Umbilical cord (tissue), 2 donors: ENCODE measurements around the gene LHFPL5. TPM values are rescaled to one million over a fixed set of nuclear protein-coding genes. Genes with fewer than 3 reads are reported as not detected.
A peak's percentile ranks its signal among the peaks of the same experiment; 100 is the strongest.

ENCODE experiments used
- DNase-seq: peaks from one replicate; pipeline ENCODE4 v3.0.0-alpha.2; 2015; ENCODE audit warnings: low spot score
- total RNA-seq: library from RNA; depleted of rRNA; stranded (reverse); fragments of >200 nt; gene quantifications from one replicate; pipeline ENCODE4 v1.2.3, GENCODE V29; 2014; ENCODE audit warnings: low replicate concordance; ENCODE audit not compliant: insufficient read depth

Gene LHFPL5
- 0.24 TPM for total RNA-seq

DNA sequence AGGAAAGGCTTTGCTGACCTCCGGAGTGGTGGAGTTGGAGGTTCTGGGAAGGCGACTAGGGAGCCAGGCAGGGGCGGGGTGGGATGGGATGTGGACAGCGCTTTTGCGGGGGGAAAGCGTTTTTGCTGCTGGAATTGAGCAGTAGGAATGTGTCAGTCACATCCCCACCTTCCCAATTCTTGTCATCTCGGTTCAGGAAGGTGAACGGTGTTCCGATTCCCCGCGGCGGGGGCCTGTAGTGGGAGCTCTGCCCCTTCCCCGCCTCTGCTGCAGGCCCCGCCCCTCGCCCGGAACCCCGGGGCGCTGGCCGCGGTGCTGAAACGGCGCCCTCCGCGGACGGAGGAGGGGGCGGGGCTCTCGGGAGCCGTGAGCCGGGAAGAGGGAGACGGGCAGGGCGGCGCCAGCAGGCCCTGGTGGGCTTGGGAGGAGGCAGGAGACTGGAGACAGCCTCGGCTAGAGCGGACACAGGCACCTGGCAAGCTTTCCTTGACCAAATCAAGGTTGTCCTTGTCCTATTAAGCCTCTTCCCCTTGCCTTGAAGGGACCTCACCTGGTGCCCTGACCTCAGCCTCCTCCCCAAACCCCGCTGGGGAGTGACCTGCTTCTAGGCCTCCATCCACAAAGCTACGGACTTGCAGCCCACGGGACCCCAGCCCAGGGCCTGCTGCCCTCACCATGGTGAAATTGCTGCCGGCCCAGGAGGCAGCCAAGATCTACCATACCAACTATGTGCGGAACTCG, at the start of gene LHFPL5:
Gene LHFPL5, plus strand, starts transcription at position 357 of the 741 bp plus-strand sequence. Its CDS starts 319 bp downstream, at position 676.
- peak; percentile 53 for DNase-seq

DNA sequence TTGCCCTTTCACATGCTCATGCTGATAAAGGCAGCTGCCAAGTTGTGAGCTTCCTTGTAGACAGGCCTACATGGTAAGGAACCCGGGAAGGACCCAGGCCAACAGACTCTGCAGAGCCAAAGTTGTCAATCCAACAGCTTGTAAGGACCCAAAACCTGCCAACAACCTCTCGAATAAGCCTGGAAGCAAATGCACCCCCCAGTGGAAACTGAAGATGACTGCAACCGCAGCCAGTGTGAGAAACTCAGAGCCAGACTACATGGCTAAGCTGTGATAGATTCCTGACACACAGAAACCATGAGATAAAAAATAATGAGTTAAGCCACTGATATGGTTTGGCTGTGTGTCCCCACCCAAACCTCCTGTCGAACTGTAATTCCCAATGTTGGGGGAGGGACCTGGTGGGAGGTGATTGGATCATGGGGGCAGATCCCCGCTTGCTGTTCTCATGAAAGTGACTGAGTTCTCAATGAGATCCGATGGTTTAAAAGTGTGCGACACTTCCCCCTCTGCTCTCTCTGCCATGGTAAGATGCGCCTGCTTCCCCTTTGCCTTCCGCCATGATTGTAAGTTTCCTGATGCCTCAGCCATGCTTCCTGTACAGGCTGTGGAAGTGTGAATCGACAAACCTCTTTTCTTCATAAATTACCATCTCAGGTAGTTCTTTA, 47.6 kb upstream of the LHFPL5 start:
- DNase-seq = peak; percentile 36

DNA sequence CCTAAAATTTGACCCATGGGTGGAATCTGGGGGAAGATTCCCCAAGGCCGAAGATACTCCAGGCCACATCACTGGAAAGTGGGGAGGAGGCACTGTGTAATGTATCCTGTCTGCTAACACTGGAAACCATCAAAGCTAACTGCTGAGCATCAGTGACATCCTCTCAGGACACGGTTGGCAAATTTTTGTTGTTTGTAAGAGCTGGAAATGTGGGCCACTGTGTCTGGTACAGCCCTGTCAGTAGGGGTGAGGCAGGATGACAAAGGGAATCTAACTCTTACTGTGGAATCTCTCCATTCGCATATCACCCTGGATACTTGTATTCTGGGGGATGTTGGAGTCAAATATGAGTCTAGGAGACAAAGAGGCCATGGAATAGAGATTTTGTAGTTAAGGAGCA, 45.7 kb upstream of the LHFPL5 start:
- no peak for DNase-seq

DNA sequence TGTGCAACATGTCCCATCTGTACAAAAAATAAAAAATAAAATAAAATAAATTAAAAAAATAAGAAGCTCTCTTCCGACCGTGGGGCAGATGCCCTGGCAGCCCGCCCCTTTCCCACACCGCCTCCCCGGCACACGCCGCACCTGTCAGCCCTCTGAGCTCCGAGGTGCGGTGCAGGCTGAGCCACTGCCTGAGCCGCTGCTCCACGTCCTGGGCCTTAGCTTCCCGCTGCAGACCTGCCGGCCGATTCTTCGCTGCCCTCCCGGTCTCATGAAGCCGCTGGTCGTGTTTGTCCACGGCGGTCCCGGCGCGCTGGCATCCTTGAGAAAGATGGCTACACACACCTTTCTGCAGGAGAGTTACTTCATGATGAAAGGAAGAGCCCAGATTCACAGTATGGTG, 39.4 kb upstream of the LHFPL5 start:
- no peak for DNase-seq

DNA sequence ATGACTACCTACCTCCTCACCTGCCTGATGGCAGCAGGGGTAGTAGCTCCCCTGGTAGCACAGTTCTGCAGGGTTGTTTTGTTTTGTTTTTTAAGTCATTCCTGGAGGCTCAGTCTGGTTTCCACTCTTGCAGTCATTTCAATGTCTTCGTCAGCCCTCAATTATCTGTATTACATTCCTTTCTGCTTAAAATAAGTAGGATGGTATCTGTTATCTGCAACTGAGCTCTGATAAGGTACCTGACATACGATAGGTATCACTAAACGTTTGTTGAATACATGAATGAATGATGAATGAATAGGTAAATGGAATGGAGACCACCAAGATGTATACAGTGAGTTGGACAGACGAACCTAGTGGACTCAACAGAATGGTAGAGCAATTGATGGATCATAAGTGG, 35.9 kb upstream of the LHFPL5 start:
- no peak for DNase-seq

DNA sequence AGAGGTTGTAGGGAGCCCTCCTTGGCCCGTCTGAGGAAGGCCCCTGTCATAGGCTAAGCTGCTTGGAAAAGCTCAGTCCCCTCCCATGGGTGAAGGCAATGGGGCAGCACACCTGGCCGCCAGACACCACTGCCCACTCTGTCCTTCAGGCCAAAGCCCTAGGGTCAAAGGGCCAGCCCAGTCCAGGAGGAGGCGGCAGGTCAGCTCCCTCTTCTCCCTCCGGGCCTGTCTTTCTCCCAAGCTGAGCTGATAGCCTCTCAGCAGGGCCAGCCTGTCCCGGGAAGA, 33.9 kb upstream of the LHFPL5 start:
- no peak for DNase-seq

DNA sequence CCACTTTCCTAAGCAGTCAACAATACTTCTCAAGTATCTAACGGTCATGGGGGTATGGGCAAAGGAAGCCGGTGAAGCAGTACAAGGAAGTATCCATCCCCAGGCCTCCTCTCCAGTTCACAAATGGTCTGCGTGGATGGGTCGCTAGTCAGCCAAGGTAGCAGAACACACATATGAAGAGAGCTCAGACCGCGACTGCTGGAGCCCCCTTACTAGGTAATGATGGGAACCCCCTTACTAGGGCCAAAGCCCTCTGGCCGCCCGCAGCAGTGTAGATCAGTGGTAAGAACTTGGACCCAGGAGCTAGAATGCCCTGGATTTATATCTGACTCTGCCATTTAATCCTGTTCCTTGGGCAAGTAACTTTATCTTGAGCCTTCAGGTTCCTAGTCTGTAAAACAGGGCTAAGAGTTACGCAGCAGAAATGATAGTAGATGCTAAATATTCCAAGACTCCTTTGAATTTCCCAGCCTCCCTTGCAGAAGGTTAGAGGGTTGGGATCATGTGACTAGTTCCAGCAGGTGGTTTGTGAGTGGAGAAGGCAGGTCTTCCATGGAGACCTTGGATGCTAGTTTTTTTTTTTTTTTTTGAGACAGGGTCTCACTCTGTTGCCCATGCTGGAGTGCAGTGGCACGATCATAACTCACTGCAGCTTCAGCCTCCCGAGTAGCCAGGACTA, 30.9 kb upstream of the LHFPL5 start:
- no peak for DNase-seq

DNA sequence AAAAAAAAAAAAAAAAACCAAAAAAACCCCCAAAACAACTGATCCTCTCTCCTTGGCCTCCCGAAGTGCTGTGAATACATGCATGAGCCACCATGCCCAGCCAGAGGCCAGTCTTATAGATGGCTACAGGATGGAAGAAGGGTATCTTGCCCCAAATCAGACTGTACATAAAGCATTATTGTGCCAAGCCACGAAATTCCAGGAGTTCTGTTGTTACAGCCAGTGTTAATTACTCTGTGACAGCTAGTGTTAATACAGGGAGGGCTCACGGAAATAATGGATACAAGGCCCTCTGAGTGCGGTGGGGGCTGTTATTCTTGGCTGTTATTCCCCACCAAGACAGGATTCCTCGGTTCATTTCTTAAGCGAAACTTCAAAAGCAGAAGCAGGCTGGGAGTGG, 30.1 kb upstream of the LHFPL5 start:
- no peak for DNase-seq

DNA sequence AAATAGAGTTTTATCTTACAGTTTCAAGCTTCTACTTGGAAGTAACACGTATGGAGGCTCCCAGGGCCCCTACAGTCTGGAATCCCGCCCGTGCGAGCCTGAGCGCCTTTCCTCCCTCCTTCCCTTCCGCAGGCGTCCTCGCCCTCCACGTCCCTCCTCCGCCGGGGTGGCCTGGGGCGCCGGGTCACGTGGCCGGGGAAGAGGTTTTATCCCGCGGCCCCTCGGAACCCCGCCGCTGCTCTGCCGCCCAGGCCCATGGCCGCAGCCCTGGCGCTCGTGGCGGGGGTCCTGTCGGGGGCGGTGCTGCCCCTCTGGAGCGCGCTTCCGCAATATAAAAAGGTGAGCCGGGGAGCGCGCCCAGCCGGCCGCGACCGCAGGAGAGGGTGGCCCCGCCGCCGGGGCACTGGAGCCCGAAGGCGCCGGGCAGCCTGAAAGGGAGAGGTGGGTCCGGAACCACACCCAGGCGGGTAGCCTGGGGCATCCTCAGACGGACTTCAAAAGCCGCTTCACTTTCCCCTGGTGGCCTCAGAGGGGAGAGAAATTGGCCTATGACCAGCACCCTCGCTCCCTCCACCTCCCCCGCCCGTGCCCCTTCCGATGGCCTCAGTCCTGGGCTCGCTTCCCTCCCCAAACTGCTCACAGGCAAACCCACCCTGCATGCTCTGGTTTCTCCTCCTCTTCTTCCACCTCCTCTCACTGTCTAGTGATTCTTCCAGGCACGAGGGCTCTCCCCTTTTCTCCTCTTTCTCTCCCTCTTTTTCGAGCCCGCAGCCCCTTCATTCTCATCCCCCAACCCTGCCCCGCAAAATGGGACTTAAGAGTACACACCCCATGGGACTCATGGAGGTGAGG, 28.6 kb upstream of the LHFPL5 start, which contains the start of gene CLPSL2:
Gene CLPSL2, plus strand, starts transcription at position 235 of the 852 bp plus-strand sequence. Its CDS starts 21 bp downstream, at position 256.
- DNase-seq = peak; percentile 42

DNA sequence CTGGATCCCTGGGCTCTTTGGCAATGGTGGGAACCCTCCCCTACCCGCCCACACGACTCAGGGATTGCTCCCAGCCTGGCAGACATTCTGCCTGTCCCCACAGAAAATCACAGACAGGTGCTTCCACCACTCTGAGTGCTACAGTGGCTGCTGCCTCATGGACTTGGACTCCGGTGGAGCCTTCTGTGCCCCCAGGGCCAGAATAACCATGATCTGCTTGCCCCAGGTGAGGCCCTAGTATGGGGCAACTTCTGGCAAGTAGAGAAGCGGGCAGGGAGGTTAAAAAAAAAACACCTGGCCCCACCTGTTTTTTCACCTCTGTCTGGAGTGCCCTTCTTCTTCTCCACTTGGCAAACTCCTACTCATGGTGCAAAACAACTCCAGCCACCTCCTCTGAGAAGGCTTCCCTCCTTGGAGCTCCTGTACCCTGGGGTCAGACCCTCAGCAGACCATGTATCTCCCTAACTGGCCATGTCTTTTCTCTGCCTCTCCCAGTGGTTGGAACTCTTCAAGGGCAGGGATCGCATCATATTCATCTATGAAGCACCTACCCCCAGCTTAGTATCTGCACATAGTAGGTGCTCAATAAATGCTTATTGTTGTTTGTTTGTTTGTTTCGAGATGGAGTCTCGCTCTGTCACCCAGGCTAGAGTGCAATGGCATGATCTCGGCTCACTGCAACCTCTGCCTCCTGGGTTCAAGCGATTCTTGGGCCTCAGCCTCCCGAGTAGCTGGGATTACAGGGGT, 27.6 kb upstream of the LHFPL5 start:
- DNase-seq = no peak

DNA sequence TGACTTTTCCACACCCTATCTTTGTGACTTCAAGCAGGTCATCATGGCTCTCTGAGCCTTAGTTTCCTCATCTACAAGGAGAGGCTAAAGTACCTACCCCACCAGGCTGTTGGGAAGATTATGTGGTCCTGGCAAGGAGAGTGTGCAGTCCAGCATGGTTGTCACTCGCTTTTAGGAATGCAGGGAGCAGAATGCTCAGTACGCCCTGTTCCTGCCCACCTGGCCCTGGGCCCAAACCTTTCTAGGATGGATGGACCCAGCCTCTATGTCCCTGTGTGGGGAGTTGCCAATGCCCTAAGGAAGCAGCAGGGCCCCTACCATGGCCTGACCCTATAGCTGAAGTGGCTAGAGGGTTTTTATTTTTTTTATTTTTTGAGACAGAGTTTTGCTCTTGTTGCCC, 26.7 kb upstream of the LHFPL5 start:
- DNase-seq = no peak

DNA sequence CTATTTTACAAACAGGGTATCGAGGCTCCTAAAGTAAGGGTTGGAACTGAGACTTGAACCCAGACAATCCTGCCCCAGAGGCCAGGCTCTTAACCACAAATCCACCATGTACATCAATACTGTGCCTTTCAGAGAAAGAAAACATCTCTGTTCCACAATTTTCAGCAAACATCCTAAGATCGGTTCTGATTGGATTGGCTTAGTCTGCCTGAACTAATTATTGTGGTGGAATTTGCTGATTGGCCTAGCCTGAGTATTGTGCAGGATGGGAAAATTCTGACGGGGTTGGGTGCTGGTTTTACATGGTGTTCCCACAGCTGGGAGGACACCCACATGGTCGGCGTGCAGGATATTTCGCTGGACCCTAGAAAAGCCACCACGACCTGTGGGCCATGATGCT, 24.4 kb upstream of the LHFPL5 start, which contains the start of gene CLPSL1:
Gene CLPSL1, plus strand, starts transcription at position 301 of the 400 bp plus-strand sequence. Its CDS starts 92 bp downstream, at position 393.
- no peak for DNase-seq

DNA sequence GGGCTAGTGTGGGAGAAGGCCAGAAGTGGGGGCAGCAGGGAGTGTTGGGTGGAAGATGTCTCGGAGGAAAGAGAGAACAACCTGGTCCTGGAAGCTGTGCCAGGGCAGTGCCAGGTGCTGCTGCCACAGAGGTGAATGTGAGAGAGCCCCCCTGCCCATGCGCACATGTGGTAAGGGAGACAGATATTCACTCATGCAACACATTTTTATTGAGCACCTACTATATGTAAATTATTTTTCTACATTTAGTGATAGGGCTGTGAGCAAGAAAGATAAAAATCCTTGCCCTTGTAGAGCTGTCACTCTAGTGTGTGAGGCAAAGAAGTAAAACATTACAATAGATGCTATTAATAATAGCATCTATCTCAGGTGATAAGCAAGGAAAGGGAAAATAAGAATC, 23.9 kb upstream of the LHFPL5 start:
- DNase-seq = no peak

DNA sequence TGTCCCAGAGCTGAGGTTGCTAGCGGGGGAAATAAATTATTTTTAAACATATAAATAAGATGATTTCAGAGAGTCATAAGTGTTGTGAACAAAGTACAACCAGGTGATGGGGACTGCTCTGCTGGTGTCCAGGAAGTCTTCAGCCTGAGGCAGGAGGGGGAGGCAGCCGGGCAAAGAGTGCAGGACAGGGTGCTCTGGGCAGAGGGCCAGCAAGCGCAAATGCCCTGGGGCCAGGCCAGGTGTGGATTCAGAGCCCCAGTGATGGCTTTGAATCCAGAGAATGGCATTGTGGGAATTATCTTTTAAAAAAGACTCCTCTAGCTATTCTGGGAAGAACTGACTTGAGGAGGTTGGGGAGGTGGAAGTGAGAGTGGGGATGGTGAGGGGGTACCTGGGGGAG, 22.7 kb upstream of the LHFPL5 start:
- DNase-seq = no peak

DNA sequence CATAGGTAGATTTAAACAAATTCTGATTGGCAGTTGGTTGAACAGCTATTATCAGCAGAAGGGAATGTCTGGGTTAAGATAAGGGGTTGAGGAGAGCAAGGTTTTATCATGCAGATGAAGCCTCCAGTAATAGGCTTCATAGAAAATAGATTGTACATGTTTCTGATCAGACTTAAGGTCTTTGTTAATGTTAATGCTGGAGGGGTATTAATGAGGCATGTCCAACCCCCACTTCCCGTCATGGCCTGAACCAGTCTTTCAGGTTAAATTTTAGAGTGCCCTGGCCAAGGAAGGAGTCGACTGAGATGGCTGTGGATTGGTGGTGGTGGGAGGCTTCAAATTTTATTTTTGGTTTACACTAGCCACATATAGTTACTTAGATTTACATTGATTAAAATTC, 21.0 kb upstream of the LHFPL5 start:
- DNase-seq = no peak

DNA sequence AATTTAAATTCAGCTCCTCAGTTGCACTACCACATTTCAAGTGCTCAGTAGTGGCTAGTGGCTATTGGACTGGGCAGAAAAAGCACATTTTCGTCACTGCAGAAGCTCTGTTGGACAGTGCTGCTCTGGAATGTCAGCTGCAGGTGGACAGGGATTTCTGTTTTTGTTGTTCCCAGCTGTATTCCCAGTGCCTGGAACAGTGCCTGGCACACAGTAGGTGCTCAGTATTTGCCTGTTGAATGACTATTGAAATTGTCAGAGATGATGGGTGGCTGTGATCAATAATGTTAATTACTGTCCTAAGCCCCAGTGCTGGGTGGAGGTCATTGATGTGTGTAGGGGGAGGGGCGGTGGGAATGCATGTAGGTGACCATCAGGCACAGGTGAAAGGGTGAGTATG, 18.9 kb upstream of the LHFPL5 start:
- DNase-seq = no peak

DNA sequence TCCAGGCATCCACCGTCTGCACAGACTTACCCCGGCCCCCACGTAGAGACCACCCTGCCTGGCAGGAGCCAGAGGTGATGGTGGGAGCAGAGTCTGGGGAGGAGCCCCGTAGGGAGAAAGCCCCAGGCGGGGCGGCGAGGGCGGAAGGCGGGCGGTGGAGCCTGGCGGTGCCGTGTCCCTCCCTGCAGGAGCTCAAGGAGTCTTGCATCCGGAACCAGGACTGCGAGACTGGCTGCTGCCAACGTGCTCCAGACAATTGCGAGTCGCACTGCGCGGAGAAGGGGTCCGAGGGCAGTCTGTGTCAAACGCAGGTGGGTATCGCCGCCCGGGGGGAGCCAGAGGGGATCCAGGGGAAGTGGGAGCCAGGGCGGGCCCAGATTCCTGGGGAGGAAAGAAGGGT, 18.3 kb upstream of the LHFPL5 start:
- no peak for DNase-seq

DNA sequence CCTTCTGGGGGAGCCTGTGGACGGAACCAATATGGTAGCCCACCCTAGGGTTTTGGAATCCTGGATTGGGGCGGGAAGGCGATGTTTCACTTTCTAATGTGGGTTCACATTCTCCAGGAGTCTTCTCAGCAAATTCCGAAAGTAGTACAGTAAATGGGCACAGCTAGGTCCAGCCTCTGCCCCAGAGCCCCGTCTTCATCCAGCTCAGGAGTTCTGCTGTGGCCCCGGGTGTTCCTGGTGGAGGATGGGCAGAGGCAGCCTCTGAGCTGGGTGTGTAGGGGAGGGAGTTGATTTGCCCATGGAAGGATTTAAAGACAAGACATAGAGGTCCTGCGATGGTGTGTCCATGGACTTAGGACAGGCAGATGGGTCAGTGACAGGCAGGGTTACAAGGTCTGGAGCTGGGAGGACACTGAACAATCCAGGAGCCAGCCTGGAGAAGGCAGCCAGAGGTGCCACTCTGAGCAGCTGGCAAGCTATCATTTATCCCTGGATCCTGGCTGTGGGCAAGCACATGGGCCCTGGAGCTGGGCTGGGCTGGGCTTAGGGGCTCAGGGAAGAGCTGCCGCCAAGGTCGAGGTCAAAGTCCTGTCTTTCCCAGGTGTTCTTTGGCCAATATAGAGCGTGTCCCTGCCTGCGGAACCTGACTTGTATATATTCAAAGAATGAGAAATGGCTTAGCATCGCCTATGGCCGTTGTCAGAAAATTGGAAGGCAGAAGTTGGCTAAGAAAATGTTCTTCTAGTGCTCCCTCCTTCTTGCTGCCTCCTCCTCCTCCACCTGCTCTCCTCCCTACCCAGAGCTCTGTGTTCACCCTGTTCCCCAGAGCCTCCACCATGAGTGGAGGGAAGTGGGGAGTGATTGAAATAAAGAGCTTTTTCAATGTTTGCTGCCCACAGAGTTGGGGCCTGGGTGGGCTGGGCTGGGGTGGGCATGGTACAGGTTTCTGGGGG, 17.6 kb upstream of the LHFPL5 start:
- no peak for DNase-seq

DNA sequence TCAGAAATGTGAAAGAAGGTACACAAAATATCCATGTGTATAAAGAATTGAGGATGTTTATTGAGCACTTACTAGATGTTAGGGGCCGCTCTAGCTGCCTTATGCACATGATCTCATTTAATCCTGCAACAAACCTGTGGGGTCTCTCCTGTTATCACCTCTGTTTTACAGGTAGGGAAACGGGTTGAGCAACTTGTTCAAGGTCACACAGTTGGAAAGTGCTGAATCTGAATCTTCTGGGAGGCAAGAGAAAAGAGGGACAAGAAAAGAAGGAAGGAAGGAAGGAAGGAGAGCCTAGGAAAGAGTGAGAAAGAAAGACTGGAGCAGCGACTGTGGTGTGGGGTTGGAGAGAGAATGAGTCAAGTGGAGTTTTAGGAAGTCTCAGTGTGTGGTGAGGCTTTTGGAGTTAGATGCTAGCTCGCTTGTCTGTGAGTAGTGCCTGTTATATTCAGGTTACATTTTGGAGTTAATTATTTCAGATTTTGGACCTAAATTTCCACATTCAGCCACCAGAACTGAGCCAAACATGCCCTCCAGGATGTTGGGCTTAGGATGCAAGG, 16.6 kb upstream of the LHFPL5 start:
- no peak for DNase-seq

DNA sequence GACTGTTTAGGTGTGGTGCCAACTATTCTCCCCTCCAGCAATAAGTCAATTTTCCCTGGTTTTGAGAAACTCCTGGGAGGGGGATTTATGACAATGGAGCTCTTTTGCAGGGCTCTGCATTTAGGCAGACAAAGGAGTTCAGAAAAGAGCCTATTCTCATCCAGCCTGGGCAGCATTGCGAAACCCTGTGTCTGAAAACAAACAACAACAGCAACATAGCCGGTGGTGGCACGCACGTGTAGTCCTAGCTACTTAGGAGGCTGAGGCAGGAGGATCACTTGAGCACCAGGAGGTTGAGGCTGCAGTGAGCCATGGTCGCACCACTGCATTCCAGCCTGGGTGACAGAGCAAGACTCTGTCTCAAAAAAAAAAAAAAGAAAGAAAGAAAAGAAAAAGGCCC, 14.5 kb upstream of the LHFPL5 start:
- DNase-seq = no peak
